ENCODE results near the gene HS3ST1.

Gene HS3ST1

GRCh38 chr4:11431111-11431510 is 2.4 kb upstream of the HS3ST1 start:
- no peak for DNase-seq (ENCODE audit: low read depth)

GRCh38 chr4:11430536-11430935 is 1.8 kb upstream of the HS3ST1 start:
- no peak for DNase-seq (ENCODE audit: low read depth)

GRCh38 chr4:11429699-11430045 is 978 bp upstream of the HS3ST1 start:
- no peak for DNase-seq (ENCODE audit: low read depth)

GRCh38 chr4:11428899-11429698 is 405 bp upstream of the HS3ST1 start:
- peak; percentile 18 for DNase-seq (ENCODE audit: low read depth)

GRCh38 chr4:11427121-11427996 is 1.3 kb downstream of the HS3ST1 start:
- DNase-seq (ENCODE audit: low read depth) = no peak

GRCh38 chr4:11426731-11427120 is 2.0 kb downstream of the HS3ST1 start:
- no peak for DNase-seq (ENCODE audit: low read depth)

- DNase-seq (ENCODE audit: low read depth) = no peak
Observed at GRCh38 chr4:11426003-11426402, 2.7 kb downstream of the HS3ST1 start.

GRCh38 chr4:11424856-11425255 is 3.8 kb downstream of the HS3ST1 start:
- no peak for DNase-seq (ENCODE audit: low read depth)

- no peak for DNase-seq (ENCODE audit: low read depth)
Observed at GRCh38 chr4:11424000-11424399, 4.7 kb downstream of the HS3ST1 start.

- no peak for DNase-seq (ENCODE audit: low read depth)
Observed at GRCh38 chr4:11423465-11423864, 5.2 kb downstream of the HS3ST1 start.

- no peak for DNase-seq (ENCODE audit: low read depth)
Observed at GRCh38 chr4:11421116-11421515, 7.6 kb downstream of the HS3ST1 start.

GRCh38 chr4:11420327-11420726 is 8.4 kb downstream of the HS3ST1 start:
- DNase-seq (ENCODE audit: low read depth) = no peak

- no peak for DNase-seq (ENCODE audit: low read depth)
Observed at GRCh38 chr4:11418610-11419009, 10.1 kb downstream of the HS3ST1 start.

- no peak for DNase-seq (ENCODE audit: low read depth)
Observed at GRCh38 chr4:11416767-11417113, 12.0 kb downstream of the HS3ST1 start.

- DNase-seq (ENCODE audit: low read depth) = no peak
Observed at GRCh38 chr4:11416071-11416766, 12.5 kb downstream of the HS3ST1 start.

GRCh38 chr4:11415409-11416070 is 13.2 kb downstream of the HS3ST1 start:
- no peak for DNase-seq (ENCODE audit: low read depth)

GRCh38 chr4:11412211-11412610 is 16.5 kb downstream of the HS3ST1 start:
- DNase-seq (ENCODE audit: low read depth) = no peak

- DNase-seq (ENCODE audit: low read depth) = no peak
Observed at GRCh38 chr4:11409632-11410031, 19.1 kb downstream of the HS3ST1 start.

- no peak for DNase-seq (ENCODE audit: low read depth)
Observed at GRCh38 chr4:11408233-11408967, 20.3 kb downstream of the HS3ST1 start.

- DNase-seq (ENCODE audit: low read depth) = no peak
Observed at GRCh38 chr4:11407551-11407950, 21.1 kb downstream of the HS3ST1 start.

GRCh38 chr4:11404431-11404830 is 24.3 kb downstream of the HS3ST1 start:
- no peak for DNase-seq (ENCODE audit: low read depth)

- DNase-seq (ENCODE audit: low read depth) = no peak
Observed at GRCh38 chr4:11402192-11402591, 26.5 kb downstream of the HS3ST1 start.

All from fibroblast of the conjunctiva (primary cell).